H1 (cell line): ENCODE results near the gene CACNB4. TPM values are rescaled to one million over a fixed set of nuclear protein-coding genes. Genes with fewer than 3 reads are reported as not detected.

Experiments
- CTCF ChIA-PET: fragments of 300-600 bp; sonication (Branson Sonifier 250); formaldehyde crosslinking; loops from one replicate; lab custom pipeline; 2021; ENCODE audit not compliant: partially characterized antibody; lab: Charles Lee
- POLR2A ChIA-PET: fragments of 300-600 bp; sonication (Branson Sonifier 250); formaldehyde crosslinking; loops from one replicate; lab custom pipeline; 2021; ENCODE audit warnings: inconsistent platforms; ENCODE audit not compliant: partially characterized antibody; lab: Charles Lee
- DNase-seq, 2 experiments: peaks; one replicate each; pipeline versions ENCODE4 v3.0.0 to v3.0.0-alpha.2; 2010 to 2022; ENCODE audit warnings: low spot score in 2 of 2, low read depth in 1 of 2, mixed read lengths in 1 of 2
- FAIRE-seq: peaks from 2 replicates; lab custom pipeline; 2011; peaks lifted over from hg19 to GRCh38; lab: Jason Lieb, UNC
- H2AFZ ChIP-seq: 2 replicates; pipeline ENCODE4 v1.8.1; 2012; ENCODE audit warnings: low read length, inconsistent platforms
- H2AK5ac ChIP-seq: 2 replicates; pipeline ENCODE4 v1.6.1; 2013; ENCODE audit warnings: low read depth, low read length
- H2BK120ac ChIP-seq: replicated peaks from 2 replicates; pipeline ENCODE3; 2013; ENCODE audit warnings: low read depth, low read length, inconsistent platforms
- H2BK12ac ChIP-seq: 2 replicates; pipeline ENCODE4 v1.6.1; 2013; ENCODE audit warnings: low read depth, low read length
- H2BK15ac ChIP-seq: 2 replicates; pipeline ENCODE4 v1.6.1; 2013; ENCODE audit warnings: low read length
- H2BK20ac ChIP-seq: 2 replicates; pipeline ENCODE4 v1.6.1; 2013; ENCODE audit warnings: low read length
- H2BK5ac ChIP-seq: 2 replicates; pipeline ENCODE4 v1.6.1; 2013; ENCODE audit warnings: low read depth, low read length
- H3K14ac ChIP-seq: 2 replicates; pipeline ENCODE4 v1.6.1; 2013; ENCODE audit warnings: inconsistent platforms; ENCODE audit not compliant: insufficient read length
- H3K18ac ChIP-seq: 2 replicates; pipeline ENCODE4 v1.6.1; 2013; ENCODE audit warnings: low read length; ENCODE audit errors: extremely low read depth
- H3K23ac ChIP-seq: 2 replicates; pipeline ENCODE4 v1.6.1; 2013; ENCODE audit warnings: inconsistent platforms; ENCODE audit not compliant: insufficient read length
- H3K23me2 ChIP-seq: 2 replicates; pipeline ENCODE4 v1.6.1; 2013; ENCODE audit warnings: low read depth, low read length
- H3K27ac ChIP-seq: 2 replicates; pipeline ENCODE4 v1.6.1; 2011; ENCODE audit warnings: low read depth, low read length, inconsistent platforms
- H3K27me3 ChIP-seq, 4 experiments: replicated peaks in 1 of 4; 1 replicate in 1 of 4; 2 replicates in 3 of 4; pipeline versions ENCODE4 v1.6.1 to v1.8.1; 2011 to 2013; ENCODE audit warnings: low read length in 3 of 4, mild to moderate bottlenecking in 3 of 4, inconsistent platforms in 2 of 4, mixed read lengths in 2 of 4, moderate library complexity in 1 of 4; ENCODE audit not compliant: control insufficient read depth in 3 of 4, insufficient read depth in 3 of 4; ENCODE audit errors: extremely low read depth in 1 of 4
- H3K36me3 ChIP-seq, 4 experiments: 2 replicates each; pipeline versions ENCODE4 v1.6.1 to v1.8.1; 2011 to 2013; ENCODE audit warnings: mild to moderate bottlenecking in 4 of 4, low read length in 3 of 4, moderate library complexity in 2 of 4, control low read depth in 1 of 4, inconsistent platforms in 1 of 4; ENCODE audit not compliant: insufficient read depth in 4 of 4, control insufficient read depth in 2 of 4
- H3K4ac ChIP-seq: replicated peaks from 2 replicates; pipeline ENCODE3; 2013; ENCODE audit warnings: low read length, low read depth, mixed read lengths, inconsistent platforms; ENCODE audit not compliant: insufficient read length
- H3K4me1 ChIP-seq, 4 experiments: replicated peaks in 1 of 4; 1 replicate in 1 of 4; 2 replicates in 3 of 4; pipeline versions ENCODE4 v1.6.1 to v1.8.1; 2011 to 2013; ENCODE audit warnings: low read length in 3 of 4, inconsistent platforms in 2 of 4, mixed read lengths in 1 of 4; ENCODE audit not compliant: insufficient read depth in 4 of 4, control insufficient read depth in 3 of 4
- H3K4me2 ChIP-seq, 2 experiments: 2 replicates each; pipeline versions ENCODE4 v1.6.1 to v1.8.1; 2011 to 2013; ENCODE audit warnings: low read depth in 2 of 2, low read length in 2 of 2, control low read depth in 1 of 2, inconsistent platforms in 1 of 2, mild to moderate bottlenecking in 1 of 2; ENCODE audit not compliant: insufficient read depth in 1 of 2
- H3K4me3 ChIP-seq, 4 experiments: fragments of 200-600, 300-600 bp in 1 of 4; sonication (generic), shearing (Covaris generic), sonication (Bioruptor Twin) in 1 of 4; 2 replicates each; pipeline versions ENCODE4 v1.5.1 to v1.8.1; 2011 to 2016; ENCODE audit warnings: low read length in 4 of 4, low read depth in 3 of 4, control low read depth in 2 of 4, inconsistent platforms in 2 of 4, mild to moderate bottlenecking in 2 of 4, mixed read lengths in 1 of 4, moderate library complexity in 1 of 4; ENCODE audit not compliant: insufficient read depth in 2 of 4; ENCODE audit errors: extremely low read depth in 1 of 4
- H3K56ac ChIP-seq: replicated peaks from 2 replicates; pipeline ENCODE3; 2013; ENCODE audit warnings: low read depth, mild to moderate bottlenecking, mixed read lengths, low read length, inconsistent platforms; ENCODE audit not compliant: insufficient read length
- H3K79me1 ChIP-seq: 2 replicates; pipeline ENCODE4 v1.6.1; 2013; ENCODE audit warnings: low read depth, low read length, control low read depth
- H3K79me2 ChIP-seq, 2 experiments: 2 replicates each; pipeline versions ENCODE4 v1.6.1 to v1.8.1; 2012 to 2013; ENCODE audit warnings: low read length in 2 of 2, mild to moderate bottlenecking in 2 of 2, inconsistent platforms in 1 of 2; ENCODE audit not compliant: insufficient read depth in 2 of 2, control insufficient read depth in 1 of 2
- H3K9ac ChIP-seq, 4 experiments: replicated peaks in 1 of 4; 1 replicate in 1 of 4; 2 replicates in 3 of 4; pipeline versions ENCODE4 v1.6.1 to v1.8.1; 2011 to 2013; ENCODE audit warnings: low read depth in 3 of 4, low read length in 3 of 4, control low read depth in 2 of 4, mild to moderate bottlenecking in 2 of 4, moderate library complexity in 2 of 4, inconsistent platforms in 1 of 4; ENCODE audit errors: extremely low read depth in 1 of 4
- H3K9me3 ChIP-seq, 2 experiments: 2 replicates each; pipeline versions ENCODE4 v1.6.1 to v1.8.1; 2012 to 2013; ENCODE audit warnings: mild to moderate bottlenecking in 2 of 2, moderate library complexity in 2 of 2, control low read depth in 1 of 2, inconsistent platforms in 1 of 2, low read depth in 1 of 2, low read length in 1 of 2, mixed read lengths in 1 of 2; ENCODE audit not compliant: insufficient read depth in 2 of 2
- H4K20me1 ChIP-seq, 2 experiments: replicated peaks in 1 of 2; 2 replicates each; pipeline versions ENCODE3 to v1.8.1; 2011 to 2013; ENCODE audit warnings: inconsistent platforms in 2 of 2, low read length in 2 of 2, mild to moderate bottlenecking in 1 of 2; ENCODE audit not compliant: insufficient read depth in 2 of 2, control insufficient read depth in 1 of 2
- H4K5ac ChIP-seq: 2 replicates; pipeline ENCODE4 v1.6.1; 2013; ENCODE audit warnings: low read length, low read depth, mixed read lengths, inconsistent platforms; ENCODE audit not compliant: insufficient read length
- H4K8ac ChIP-seq: 2 replicates; pipeline ENCODE4 v1.8.0; 2013; ENCODE audit warnings: mild to moderate bottlenecking, moderate library complexity, low read length, inconsistent platforms; ENCODE audit not compliant: insufficient read depth; ENCODE audit errors: extremely low read depth
- H4K91ac ChIP-seq: replicated peaks from 2 replicates; pipeline ENCODE3; 2013; ENCODE audit warnings: low read length, mixed read lengths, inconsistent platforms; ENCODE audit not compliant: insufficient read length
- BCL11A ChIP-seq, 2 experiments: IDR thresholded peaks; one replicate each; pipeline ENCODE4 v1.6.1; 2011; ENCODE audit warnings: low read depth in 2 of 2, low read length in 2 of 2, mild to moderate bottlenecking in 2 of 2
- CHD2 ChIP-seq: IDR thresholded peaks from 2 replicates; pipeline ENCODE4 v1.6.1; 2012; ENCODE audit warnings: low read length, improper control_type of control experiment
- CREB1 ChIP-seq: IDR thresholded peaks from 2 replicates; pipeline ENCODE4 v1.6.1; 2012; ENCODE audit warnings: inconsistent platforms
- FOSL1 ChIP-seq: IDR thresholded peaks from 2 replicates; pipeline ENCODE4 v1.6.1; 2011; ENCODE audit warnings: mild to moderate bottlenecking, low read depth, low read length, moderate library complexity; ENCODE audit not compliant: insufficient read depth
- HDAC2 ChIP-seq, 2 experiments: fragments of 300-600 bp in 1 of 2; sonication (generic) in 1 of 2; IDR thresholded peaks; 2 replicates each; pipeline ENCODE4 v1.6.1; 2011 to 2012; ENCODE audit warnings: low read depth in 2 of 2, low read length in 2 of 2, mild to moderate bottlenecking in 2 of 2, moderate library complexity in 2 of 2, borderline replicate concordance in 1 of 2, inconsistent platforms in 1 of 2
- HDAC6 ChIP-seq: IDR thresholded peaks from one replicate; pipeline ENCODE4 v1.7.1; 2012; ENCODE audit warnings: low read depth, mild to moderate bottlenecking, inconsistent platforms, low read length, moderate library complexity
- KDM1A ChIP-seq: fragments of 200-600, 300-600 bp; sonication (generic); IDR thresholded peaks from 2 replicates; pipeline ENCODE4 v1.7.1; 2016; ENCODE audit warnings: mild to moderate bottlenecking, low read length, borderline replicate concordance
- KDM4A ChIP-seq: IDR thresholded peaks from one replicate; pipeline ENCODE4 v1.7.1; 2012; ENCODE audit warnings: low read depth, mild to moderate bottlenecking, moderate library complexity, low read length, inconsistent platforms; ENCODE audit not compliant: severe bottlenecking
- PHF8 ChIP-seq: fragments of 200-600 bp; sonication (generic); conservative IDR thresholded peaks from 2 replicates; pipeline ENCODE4 v1.7.1; 2012; ENCODE audit warnings: low read depth, mild to moderate bottlenecking, inconsistent platforms, low read length, moderate library complexity
- RXRA ChIP-seq: IDR thresholded peaks from 2 replicates; pipeline ENCODE4 v1.6.1; 2011; ENCODE audit warnings: low read depth, mild to moderate bottlenecking, low read length, moderate library complexity; ENCODE audit not compliant: insufficient read depth
- SP1 ChIP-seq: IDR thresholded peaks from 2 replicates; pipeline ENCODE4 v1.6.1; 2011; ENCODE audit warnings: low read depth, low read length
- SRF ChIP-seq: IDR thresholded peaks from 2 replicates; pipeline ENCODE4 v1.6.1; 2011; ENCODE audit warnings: mild to moderate bottlenecking, low read depth, low read length, moderate library complexity
- YY1 ChIP-seq: IDR thresholded peaks from 2 replicates; pipeline ENCODE4 v1.6.1; 2011; ENCODE audit warnings: low read depth, mild to moderate bottlenecking, low read length
- WGBS, 2 experiments: shearing (Covaris generic) in 1 of 2; methylation state at CpG; one replicate each; pipeline versions ENCODE4 v1.1.6 to v1.1.7; 2013 to 2015; ENCODE audit warnings: low lambda C conversion rate in 2 of 2, mixed read lengths in 2 of 2, inconsistent platforms in 1 of 2, low coverage in 1 of 2, missing lambda C conversion rate in 1 of 2; ENCODE audit not compliant: insufficient replicate concordance in 2 of 2, insufficient coverage in 1 of 2, insufficient read length in 1 of 2; ENCODE audit errors: extremely low coverage in 1 of 2, missing lambda C conversion rate in 1 of 2; 5-methylcytosine and 5-hydroxymethylcytosine counted together
- polyA plus RNA-seq, 7 experiments: library from polyadenylated mRNA; depleted of rRNA in 3 of 7; stranded (reverse) in 5 of 7; unstranded in 2 of 7; fragments of >200 nt in 5 of 7; fragments of 200-250 nt in 2 of 7; gene quantifications; 1 replicate in 5 of 7; 2 replicates in 1 of 7; 4 replicates in 1 of 7; pipeline versions ENCODE4 v1.2.1 to v1.2.3, GENCODE V29; 2011 to 2013; ENCODE audit warnings: missing spikeins in 2 of 7, mixed read lengths in 2 of 7
- total RNA-seq: library from RNA; stranded (reverse); fragmentation: NEBNext Ultra II Directional; extraction: Animal tissue kit (Norgen Biotek cat#: 25700); gene quantifications from 2 replicates; pipeline ENCODE4 v1.2.1, GENCODE V29; 2021
- TF ChIP-seq, protein P1 (sequence below): IDR thresholded peaks from 2 replicates; pipeline ENCODE4 v1.6.1; 2012; ENCODE audit warnings: low read length, inconsistent platforms

CACNB4 gene
- total and polyA plus RNA-seq, 2 of the 8 experiments (the other 6 are each of a cell fraction or from before 2014, with no cell fraction given) = 2.0 to 4.0 TPM

DNA sequence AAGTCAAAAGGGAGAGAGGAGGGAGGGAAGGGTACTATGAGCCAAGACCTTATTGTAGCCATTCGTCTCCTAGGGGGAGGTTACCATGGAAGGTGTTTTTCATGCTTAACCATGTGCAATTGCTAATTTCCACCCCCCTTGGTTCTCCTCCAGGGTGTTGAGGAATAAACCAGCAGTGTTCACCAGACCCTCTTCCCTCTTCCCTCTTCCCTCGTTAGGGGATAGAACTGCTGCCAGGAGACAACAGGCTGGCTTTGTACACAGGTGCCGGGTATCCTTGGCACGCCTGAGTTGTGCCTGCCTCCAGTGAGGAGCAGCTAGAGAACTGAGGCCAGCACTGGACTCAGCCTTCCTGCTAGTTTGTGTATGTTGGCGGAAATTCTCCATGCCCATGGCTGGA is 229.6 kb downstream of the CACNB4 start:
- no peak overlapping the region for H3K4me2 ChIP-seq
- no peaks in the 10 kb centered on the region for H3K79me1 ChIP-seq
- CTCF ChIA-PET = no interaction called here
- H3K23ac ChIP-seq = no peak overlapping the region
- no peak overlapping the region for H3K9ac ChIP-seq
- H2BK20ac ChIP-seq = no peak overlapping the region
- no peaks in the 10 kb centered on the region; a peak in 2 of 7 replicates for H3K4me1 ChIP-seq
- no peak overlapping the region for H3K4me3 ChIP-seq
- H3K79me2 ChIP-seq = no peaks in the 10 kb centered on the region
- H3K23me2 ChIP-seq = no peaks in the 10 kb centered on the region
- no peak overlapping the region for H2AK5ac ChIP-seq
- no peak for DNase-seq
- no peak overlapping the region for H3K27ac ChIP-seq
- no peaks in the 10 kb centered on the region for H3K36me3 ChIP-seq
- H2BK15ac ChIP-seq = no peak overlapping the region
- H3K14ac ChIP-seq = no peak overlapping the region
- H3K4ac ChIP-seq = no peak overlapping the region
- H2BK5ac ChIP-seq = no peak overlapping the region
- 70% methylated on average over 5 of the region's 5 CpGs; no CpG with 5 or more reads in 1 of the 2 experiments for WGBS, 2 experiments
- no peak for FAIRE-seq
- H3K56ac ChIP-seq = no peak overlapping the region
- H2BK12ac ChIP-seq = no peak overlapping the region
- no peak overlapping the region for H2AFZ ChIP-seq
- H3K9me3 ChIP-seq = no peaks in the 10 kb centered on the region
- H4K5ac ChIP-seq = no peak overlapping the region
- H2BK120ac ChIP-seq = no peak overlapping the region
- no peak overlapping the region for H4K8ac ChIP-seq
- no peak overlapping the region for H3K18ac ChIP-seq
- H3K27me3 ChIP-seq = no peaks in the 10 kb centered on the region
- POLR2A ChIA-PET = no interaction called here
- no peak overlapping the region for H4K91ac ChIP-seq
- H4K20me1 ChIP-seq = no peaks in the 10 kb centered on the region
- TF ChIP-seq FOSL1 = no peak
- no peak for TF ChIP-seq KDM1A
- no peak for TF ChIP-seq PHF8
- TF ChIP-seq CHD2 = no peak
- no peak for TF ChIP-seq RXRA
- no peak for TF ChIP-seq HDAC2 (IDR thresholded peaks at IDR 0.05; ENCODE audit: borderline replicate concordance in 1 of 2, low read depth in 2 of 2, low read length in 2 of 2)
- TF ChIP-seq SRF = no peak
- TF ChIP-seq, protein P1, sequence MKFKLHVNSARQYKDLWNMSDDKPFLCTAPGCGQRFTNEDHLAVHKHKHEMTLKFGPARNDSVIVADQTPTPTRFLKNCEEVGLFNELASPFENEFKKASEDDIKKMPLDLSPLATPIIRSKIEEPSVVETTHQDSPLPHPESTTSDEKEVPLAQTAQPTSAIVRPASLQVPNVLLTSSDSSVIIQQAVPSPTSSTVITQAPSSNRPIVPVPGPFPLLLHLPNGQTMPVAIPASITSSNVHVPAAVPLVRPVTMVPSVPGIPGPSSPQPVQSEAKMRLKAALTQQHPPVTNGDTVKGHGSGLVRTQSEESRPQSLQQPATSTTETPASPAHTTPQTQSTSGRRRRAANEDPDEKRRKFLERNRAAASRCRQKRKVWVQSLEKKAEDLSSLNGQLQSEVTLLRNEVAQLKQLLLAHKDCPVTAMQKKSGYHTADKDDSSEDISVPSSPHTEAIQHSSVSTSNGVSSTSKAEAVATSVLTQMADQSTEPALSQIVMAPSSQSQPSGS = no peak
- TF ChIP-seq HDAC6 = no peak
- TF ChIP-seq CREB1 = no peak
- TF ChIP-seq BCL11A (IDR thresholded peaks at IDR 0.05; ENCODE audit: low read depth in 2 of 2, low read length in 2 of 2) = no peak
- TF ChIP-seq KDM4A = no peak
- no peak for TF ChIP-seq SP1
- TF ChIP-seq YY1 = no peak
